Left lobe of liver (tissue), 2 donors: Measurements from ENCODE around the gene CAMKMT. TPM values are rescaled to one million over a fixed set of nuclear protein-coding genes. Genes with fewer than 3 reads are reported as not detected.
A peak's percentile ranks its signal among the peaks of the same experiment; 100 is the strongest.
"Not testable (repeated sequence)": the region's sequence is repeated elsewhere in the genome, so short reads cannot be mapped to it uniquely, and the experiment has no call there.

Experiments used
- ATAC-seq: fragments of 200-7000 bp; cut with Tn5 transposase; one replicate; pipeline ENCODE4 v1.9.1; 2020; ENCODE audit warnings: mild to moderate bottlenecking, moderate library complexity
- DNase-seq: peaks from one replicate; pipeline ENCODE4 v3.0.0-alpha.2; 2020; ENCODE audit warnings: low spot score
- total RNA-seq: library from RNA; stranded (reverse); gene quantifications from one replicate; pipeline ENCODE4 v1.2.1, GENCODE V29; 2021
- donor health status: DM: no; HTN: no; CAD: no; lungs with moderate emphysema.
- donor health status: DM: no; HTN: yes; CAD: no.

Gene CAMKMT
- total RNA-seq, 1 donor from 2014 or later, result 4.9 TPM

- peak; percentile 55 for ATAC-seq
- no peak for DNase-seq
These were observed 133.8 kb downstream of the CAMKMT start for GRCh38 chr2:44495544-44495943.

GRCh38 chr2:44496130-44496529 lies 134.4 kb downstream of the CAMKMT start:
- ATAC-seq (peak; percentile 16), DNase-seq (no peak)

- ATAC-seq, result no peak
These were observed 136.8 kb downstream of the CAMKMT start for GRCh38 chr2:44498551-44498950.

GRCh38 chr2:44505664-44506063 lies 143.9 kb downstream of the CAMKMT start:
- DNase-seq, ATAC-seq: not testable (repeated sequence)

More at GRCh38 chr2:44498551-44498950, 136.8 kb downstream of the CAMKMT start:
- no peak for DNase-seq

- no peak for DNase-seq
- no peak for ATAC-seq
These were observed 148.5 kb downstream of the CAMKMT start for GRCh38 chr2:44510246-44510645.

GRCh38 chr2:44515416-44515815 lies 153.7 kb downstream of the CAMKMT start:
- DNase-seq, result no peak
- ATAC-seq, result no peak

GRCh38 chr2:44519026-44519425 lies 157.3 kb downstream of the CAMKMT start:
- no peak for DNase-seq
- no peak for ATAC-seq

GRCh38 chr2:44522846-44523245 lies 161.1 kb downstream of the CAMKMT start:
- DNase-seq (no peak), ATAC-seq (no peak)

- ATAC-seq (peak; percentile 93), DNase-seq (peak; percentile 85)
These were observed 162.7 kb downstream of the CAMKMT start for GRCh38 chr2:44524347-44524926.

GRCh38 chr2:44526352-44526751 lies 164.6 kb downstream of the CAMKMT start:
- peak; percentile 63 for ATAC-seq
- peak; percentile 54 for DNase-seq

- DNase-seq (no peak), ATAC-seq (no peak)
These were observed 166.8 kb downstream of the CAMKMT start for GRCh38 chr2:44528595-44528994.

GRCh38 chr2:44529448-44529847 lies 167.7 kb downstream of the CAMKMT start:
- no peak for DNase-seq

GRCh38 chr2:44531289-44531688 lies 169.5 kb downstream of the CAMKMT start:
- DNase-seq, result no peak
- no peak for ATAC-seq

More at GRCh38 chr2:44529448-44529847, 167.7 kb downstream of the CAMKMT start:
- ATAC-seq, result no peak

- DNase-seq, result no peak
- ATAC-seq, result peak; percentile 77
These were observed 170.3 kb downstream of the CAMKMT start for GRCh38 chr2:44532031-44532430.

- ATAC-seq (no peak), DNase-seq (no peak)
These were observed 171.8 kb downstream of the CAMKMT start for GRCh38 chr2:44533508-44533907.

- no peak for ATAC-seq
- no peak for DNase-seq
These were observed 173.6 kb downstream of the CAMKMT start for GRCh38 chr2:44535376-44535775.

GRCh38 chr2:44537264-44537663 lies 175.5 kb downstream of the CAMKMT start:
- DNase-seq (no peak), ATAC-seq (no peak)

GRCh38 chr2:44542520-44542919 lies 180.8 kb downstream of the CAMKMT start:
- DNase-seq (no peak), ATAC-seq (no peak)

GRCh38 chr2:44543773-44544725 lies 182.3 kb downstream of the CAMKMT start:
- DNase-seq, result no peak
- peak; percentile 67 for ATAC-seq

GRCh38 chr2:44545005-44545404 lies 183.3 kb downstream of the CAMKMT start:
- no peak for DNase-seq
- no peak for ATAC-seq

- DNase-seq, result no peak
- peak; percentile 56 for ATAC-seq
These were observed 184.8 kb downstream of the CAMKMT start for GRCh38 chr2:44546459-44547127.
